ENCODE data around the gene DHX16.
"Not testable (repeated sequence)": the region's sequence is repeated elsewhere in the genome, so short reads cannot be mapped to it uniquely, and the experiment has no call there.

DHX16 gene

GRCh38 chr6:30672445-30673253 is at the start of gene DHX16:
TSS of gene DHX16 (minus strand) at chr6:30673006. CDS start at chr6:30672841, 165 bp downstream.
- DNase-seq (ENCODE audit: low read depth) = peak; percentile 95

GRCh38 chr6:30722025-30722279 is 49.1 kb upstream of the DHX16 start:
- not testable (repeated sequence) for DNase-seq (ENCODE audit: low read depth)

GRCh38 chr6:30721198-30722024 is 48.6 kb upstream of the DHX16 start:
- DNase-seq (ENCODE audit: low read depth) = peak; percentile 79

GRCh38 chr6:30720738-30721197 is 48.0 kb upstream of the DHX16 start:
- DNase-seq (ENCODE audit: low read depth) = no peak

- peak; percentile 97 for DNase-seq (ENCODE audit: low read depth)
These were observed 47.3 kb upstream of the DHX16 start, which contains the start of gene TUBB for GRCh38 chr6:30719791-30720737. TSS of gene TUBB (plus strand) at chr6:30720352. CDS start at chr6:30720507, 155 bp downstream.

GRCh38 chr6:30719356-30719755 is 46.5 kb upstream of the DHX16 start:
- DNase-seq (ENCODE audit: low read depth) = no peak

- not testable (repeated sequence) for DNase-seq (ENCODE audit: low read depth)
These were observed 45.3 kb upstream of the DHX16 start for GRCh38 chr6:30717845-30718720.

- DNase-seq (ENCODE audit: low read depth) = peak; percentile 100
These were observed 44.5 kb upstream of the DHX16 start, which contains the start of gene MDC1 for GRCh38 chr6:30717129-30717844. TSS of gene MDC1 (minus strand) at chr6:30717281. CDS start at chr6:30715175, 2,106 bp downstream.

GRCh38 chr6:30716879-30717128 is 44.0 kb upstream of the DHX16 start:
- no peak for DNase-seq (ENCODE audit: low read depth)

GRCh38 chr6:30714263-30714662 is 41.5 kb upstream of the DHX16 start:
- DNase-seq (ENCODE audit: low read depth) = no peak

- DNase-seq (ENCODE audit: low read depth) = no peak
These were observed 39.7 kb upstream of the DHX16 start for GRCh38 chr6:30712441-30712945.

- no peak for DNase-seq (ENCODE audit: low read depth)
These were observed 39.1 kb upstream of the DHX16 start for GRCh38 chr6:30711758-30712380.

GRCh38 chr6:30709101-30709868 is 36.5 kb upstream of the DHX16 start:
- DNase-seq (ENCODE audit: low read depth) = no peak

GRCh38 chr6:30707281-30707850 is 34.6 kb upstream of the DHX16 start:
- DNase-seq (ENCODE audit: low read depth) = no peak

GRCh38 chr6:30705620-30706019 is 32.8 kb upstream of the DHX16 start:
- no peak for DNase-seq (ENCODE audit: low read depth)

- DNase-seq (ENCODE audit: low read depth) = no peak
These were observed 31.0 kb upstream of the DHX16 start for GRCh38 chr6:30703821-30704220.

GRCh38 chr6:30703011-30703410 is 30.2 kb upstream of the DHX16 start:
- no peak for DNase-seq (ENCODE audit: low read depth)

- no peak for DNase-seq (ENCODE audit: low read depth)
These were observed 27.5 kb upstream of the DHX16 start for GRCh38 chr6:30700340-30700739.

- DNase-seq (ENCODE audit: low read depth) = no peak
These were observed 23.6 kb upstream of the DHX16 start for GRCh38 chr6:30696432-30696831.

Measured in fibroblast of the conjunctiva (primary cell).